NCI-H2227 (cell line): ENCODE results near the gene CKMT2.

Experiments
- DNase-seq: peaks from one replicate; lab custom pipeline; 2025; ENCODE audit not compliant: unreplicated experiment; lab: John Stamatoyannopoulos, UW

Gene CKMT2

GRCh38 chr5:81233080-81233634, at the start of gene CKMT2:
CKMT2 (plus strand) TSS chr5:81233322; CDS start chr5:81251133, 17,811 bp downstream.
- DNase-seq = peak; percentile 77

GRCh38 chr5:81183811-81184748, 49.0 kb upstream of the CKMT2 start:
- DNase-seq = peak; percentile 80

GRCh38 chr5:81184749-81185110, 48.4 kb upstream of the CKMT2 start:
- DNase-seq = no peak

GRCh38 chr5:81187885-81188284, 45.2 kb upstream of the CKMT2 start:
- no peak for DNase-seq

- no peak for DNase-seq
Measured at GRCh38 chr5:81188962-81189361, 44.2 kb upstream of the CKMT2 start.

GRCh38 chr5:81189875-81190498, 43.1 kb upstream of the CKMT2 start:
- DNase-seq = no peak

- no peak for DNase-seq
Measured at GRCh38 chr5:81191726-81192372, 41.3 kb upstream of the CKMT2 start.

GRCh38 chr5:81192373-81192750, 40.8 kb upstream of the CKMT2 start:
- no peak for DNase-seq

- DNase-seq = peak; percentile 80
Measured at GRCh38 chr5:81194633-81195334, 38.3 kb upstream of the CKMT2 start.

- DNase-seq = no peak
Measured at GRCh38 chr5:81195335-81195929, 37.7 kb upstream of the CKMT2 start.

- DNase-seq = no peak
Measured at GRCh38 chr5:81202655-81203054, 30.5 kb upstream of the CKMT2 start.

GRCh38 chr5:81203729-81204128, 29.4 kb upstream of the CKMT2 start:
- no peak for DNase-seq

GRCh38 chr5:81204205-81204604, 28.9 kb upstream of the CKMT2 start:
- no peak for DNase-seq

GRCh38 chr5:81205058-81205457, 28.1 kb upstream of the CKMT2 start:
- no peak for DNase-seq

- no peak for DNase-seq
Measured at GRCh38 chr5:81207009-81207408, 26.1 kb upstream of the CKMT2 start.

GRCh38 chr5:81208904-81209303, 24.2 kb upstream of the CKMT2 start:
- DNase-seq = no peak

GRCh38 chr5:81209386-81209785, 23.7 kb upstream of the CKMT2 start:
- DNase-seq = no peak

GRCh38 chr5:81209869-81210493, 23.1 kb upstream of the CKMT2 start:
- DNase-seq = no peak

GRCh38 chr5:81212211-81212751, 20.8 kb upstream of the CKMT2 start:
- peak; percentile 5 for DNase-seq

- no peak for DNase-seq
Measured at GRCh38 chr5:81213070-81213469, 20.1 kb upstream of the CKMT2 start.
